Measurements from ENCODE around the gene C4orf50.

C4orf50 gene

GRCh38 chr4:5889002-5889696 is 129.1 kb downstream of the C4orf50 start:
- no peak for DNase-seq (ENCODE audit: low spot score)

- DNase-seq (ENCODE audit: low spot score): no peak
Observed at GRCh38 chr4:5888222-5889001, 129.8 kb downstream of the C4orf50 start.

GRCh38 chr4:5887361-5888221 is 130.6 kb downstream of the C4orf50 start:
- DNase-seq (ENCODE audit: low spot score): no peak

- no peak for DNase-seq (ENCODE audit: low spot score)
Observed at GRCh38 chr4:5887011-5887360, 131.2 kb downstream of the C4orf50 start.

GRCh38 chr4:5885733-5886132 is 132.5 kb downstream of the C4orf50 start:
- DNase-seq (ENCODE audit: low spot score): no peak

GRCh38 chr4:5884796-5885195 is 133.4 kb downstream of the C4orf50 start:
- no peak for DNase-seq (ENCODE audit: low spot score)

GRCh38 chr4:5883916-5884315 is 134.3 kb downstream of the C4orf50 start:
- no peak for DNase-seq (ENCODE audit: low spot score)

- DNase-seq (ENCODE audit: low spot score): no peak
Observed at GRCh38 chr4:5882947-5883346, 135.3 kb downstream of the C4orf50 start.

GRCh38 chr4:5881340-5881739 is 136.9 kb downstream of the C4orf50 start:
- no peak for DNase-seq (ENCODE audit: low spot score)

GRCh38 chr4:5878359-5878758 is 139.9 kb downstream of the C4orf50 start:
- DNase-seq (ENCODE audit: low spot score): no peak

GRCh38 chr4:5877392-5877791 is 140.8 kb downstream of the C4orf50 start:
- no peak for DNase-seq (ENCODE audit: low spot score)

GRCh38 chr4:5874811-5875449 is 143.3 kb downstream of the C4orf50 start:
- DNase-seq (ENCODE audit: low spot score): no peak

- DNase-seq (ENCODE audit: low spot score): no peak
Observed at GRCh38 chr4:5870701-5871100, 147.5 kb downstream of the C4orf50 start.

GRCh38 chr4:5869966-5870619 is 148.1 kb downstream of the C4orf50 start:
- no peak for DNase-seq (ENCODE audit: low spot score)

GRCh38 chr4:5867866-5868265 is 150.4 kb downstream of the C4orf50 start:
- no peak for DNase-seq (ENCODE audit: low spot score)

GRCh38 chr4:5866841-5867813 is 151.1 kb downstream of the C4orf50 start:
- no peak for DNase-seq (ENCODE audit: low spot score)

GRCh38 chr4:5865896-5866599 is 152.2 kb downstream of the C4orf50 start:
- peak; percentile 34 for DNase-seq (ENCODE audit: low spot score)

GRCh38 chr4:5863461-5864113 is 154.6 kb downstream of the C4orf50 start:
- DNase-seq (ENCODE audit: low spot score): peak; percentile 88

All from activated CD4-positive, alpha-beta T cell treated with anti-CD3 and anti-CD28 coated beads, Interleukin-2, Interleukin-4, amounts not matched to agents 100 ng/mL and 50 ng/mL, durations not matched to agents 16 hours and 8 hours (primary cell).